NCI-H1048 (cell line): Measurements from ENCODE around the gene FRMD4A.

Experiments
- DNase-seq: peaks from one replicate; lab custom pipeline; 2025; lab: John Stamatoyannopoulos, UW

Gene FRMD4A

DNA sequence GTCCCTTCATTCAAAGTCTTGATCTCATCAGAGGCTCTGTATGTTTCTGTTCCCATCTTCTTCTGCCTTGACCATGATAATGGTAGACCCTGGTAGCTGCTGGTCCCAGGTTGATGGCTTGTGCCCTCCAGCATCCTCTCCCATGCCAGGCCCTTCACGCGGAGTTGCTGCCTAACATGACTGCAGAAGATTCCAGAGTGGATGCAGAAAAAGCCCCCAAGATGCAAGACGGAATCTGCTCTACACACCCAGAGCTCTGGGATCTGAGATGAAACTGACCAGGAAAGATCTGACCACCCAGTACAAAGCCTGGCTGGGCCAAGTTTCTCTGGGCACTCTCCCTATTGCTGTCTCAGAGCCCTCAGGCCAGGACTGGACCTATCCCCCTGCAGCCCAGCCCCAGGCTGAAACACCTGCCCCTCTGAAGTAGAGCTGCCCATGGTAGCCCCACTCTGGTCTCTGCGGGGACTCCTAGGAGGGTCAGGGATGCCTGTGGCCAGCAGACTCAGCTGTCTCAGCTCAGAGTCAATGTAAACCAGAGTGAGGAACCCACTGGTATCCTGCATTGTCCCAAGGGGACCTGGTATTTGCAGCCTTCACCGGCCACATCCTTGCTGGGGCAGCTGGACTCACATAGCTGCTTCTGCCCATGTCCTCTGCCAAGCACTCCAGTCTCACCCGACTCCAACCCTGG, 9.5 kb upstream of the FRMD4A start:
- DNase-seq = no peak

DNA sequence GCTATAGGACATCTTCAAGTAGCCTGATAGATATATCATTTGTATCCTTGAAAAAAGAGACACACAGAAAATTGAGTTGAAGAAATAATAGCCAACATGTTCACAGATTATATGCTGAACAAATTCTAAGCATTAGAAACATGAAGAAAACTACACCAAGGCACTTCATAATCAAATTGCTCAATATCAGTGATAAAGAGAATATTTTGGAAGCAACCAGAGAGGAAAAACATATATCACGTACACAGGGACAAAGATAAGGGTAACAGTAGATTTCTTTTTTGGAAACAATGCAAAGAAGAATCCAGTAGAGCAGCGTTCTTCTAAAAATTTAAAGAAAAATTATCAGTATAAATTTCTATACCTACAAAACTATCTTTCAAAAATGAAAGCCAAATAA, 6.0 kb upstream of the FRMD4A start:
- no peak for DNase-seq

DNA sequence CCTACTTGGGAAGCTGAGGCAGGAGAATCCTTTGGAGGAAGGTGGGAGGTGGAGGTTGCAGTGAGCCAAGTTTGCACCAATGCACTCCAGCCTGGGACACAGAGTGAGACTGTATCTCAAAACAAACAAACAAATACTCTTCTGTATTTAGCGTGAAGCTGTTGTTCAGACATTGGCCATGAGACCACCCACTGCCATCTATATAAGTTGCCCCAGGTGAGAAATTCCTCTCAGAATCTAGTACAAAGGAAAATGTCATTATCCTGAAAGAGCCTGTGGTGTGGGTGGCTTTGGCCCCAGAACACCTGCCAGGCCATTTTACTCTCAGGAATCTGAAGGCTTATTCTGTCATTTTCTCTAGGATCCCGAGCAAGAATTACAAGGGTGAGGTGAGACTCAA, 4.0 kb upstream of the FRMD4A start:
- DNase-seq = no peak

DNA sequence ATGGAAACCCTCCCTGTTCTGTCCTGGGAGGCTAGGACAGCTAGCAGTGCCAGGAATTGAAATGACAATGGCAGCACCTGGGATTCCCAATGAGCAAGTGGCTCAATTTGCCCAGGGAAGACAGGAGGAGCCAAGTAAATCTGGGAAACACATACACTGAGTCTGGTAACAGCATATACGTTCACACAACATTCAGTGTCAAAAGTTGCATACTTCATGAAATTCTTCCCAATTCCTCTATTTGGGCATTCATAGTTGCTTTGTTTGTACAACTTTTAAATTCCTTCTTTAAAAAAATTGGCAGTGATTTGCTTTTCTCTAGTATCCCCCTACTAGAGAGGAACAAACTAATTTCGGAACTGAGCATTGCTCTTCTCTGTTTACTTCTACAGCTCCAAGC, 2.9 kb upstream of the FRMD4A start:
- DNase-seq = no peak

DNA sequence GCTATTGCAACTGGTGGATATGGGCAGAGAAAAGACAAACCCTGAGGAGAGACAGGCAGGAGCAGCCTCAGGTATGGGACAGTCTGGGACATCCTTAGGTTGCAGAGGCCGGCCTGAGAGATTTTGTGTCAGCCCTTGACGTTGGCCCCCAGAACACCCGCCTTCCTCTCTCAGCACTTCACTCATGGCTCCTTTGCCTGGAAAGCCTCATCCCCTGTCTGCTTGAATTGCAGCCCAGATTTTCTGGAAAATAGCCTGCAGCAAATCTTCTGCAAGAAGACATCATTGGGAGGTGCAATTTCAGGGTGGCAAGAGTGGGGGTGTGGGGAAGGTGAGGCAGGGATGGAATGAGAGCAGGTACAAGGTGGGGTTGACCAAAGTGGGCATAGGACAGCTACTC, 2.2 kb upstream of the FRMD4A start:
- DNase-seq = no peak

DNA sequence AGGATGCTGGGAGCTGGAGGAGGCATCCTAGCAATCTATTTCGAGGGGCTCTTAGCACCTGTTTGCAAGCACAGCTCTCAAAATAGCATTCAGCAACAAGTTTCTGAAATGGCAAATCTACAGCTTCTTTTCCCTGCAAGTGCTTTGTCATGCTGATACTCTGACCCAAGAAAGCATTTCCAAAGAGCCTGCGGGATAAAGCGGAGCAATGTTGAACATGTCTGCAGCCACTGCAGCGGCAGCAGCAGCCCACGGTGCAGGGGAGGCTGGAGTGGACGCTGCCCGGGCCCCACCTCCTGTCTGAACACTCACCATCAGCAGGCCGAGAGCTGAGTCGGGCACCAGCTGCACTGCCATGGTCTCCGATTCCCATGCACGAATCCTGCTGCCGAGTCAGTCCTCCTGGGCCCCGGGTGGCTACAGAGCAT, 964 bp downstream of the FRMD4A start:
- no peak for DNase-seq

DNA sequence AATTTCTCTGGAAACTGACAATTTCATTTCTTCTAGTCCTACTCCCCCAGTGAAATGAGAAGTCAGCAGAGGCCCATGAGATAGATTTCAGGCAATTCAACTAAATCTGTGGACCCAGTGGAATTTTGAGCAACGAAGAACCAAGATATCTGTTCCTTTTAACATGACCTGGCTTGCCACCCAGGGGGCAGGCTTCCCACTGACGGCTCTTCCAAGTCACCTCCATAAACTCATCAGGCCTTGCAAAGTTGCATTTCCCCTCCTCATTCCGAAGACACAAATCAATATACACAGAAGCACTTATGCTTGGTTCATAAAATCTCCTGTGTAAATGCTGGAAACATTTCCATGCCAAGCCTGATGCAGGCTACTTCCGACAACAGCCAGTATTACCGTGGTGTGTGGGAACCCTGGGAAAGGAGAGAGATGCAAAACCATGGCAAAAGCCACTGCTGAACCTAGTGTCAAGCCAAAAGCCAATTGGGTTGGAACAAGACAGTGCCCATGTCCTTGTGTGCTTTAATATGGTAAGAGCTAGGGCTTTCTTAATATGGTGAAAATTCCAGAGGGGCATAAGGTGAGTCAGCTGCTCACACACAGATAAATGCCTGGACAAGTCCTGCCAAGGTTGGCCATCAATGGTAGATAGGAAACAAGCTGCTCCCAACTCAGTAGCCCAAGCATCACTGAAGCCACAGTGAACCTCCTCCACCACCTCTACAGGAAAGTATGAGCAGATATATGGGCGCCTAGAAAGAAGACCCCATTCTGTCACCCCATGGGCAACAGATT, 1.6 kb downstream of the FRMD4A start:
- DNase-seq = no peak

DNA sequence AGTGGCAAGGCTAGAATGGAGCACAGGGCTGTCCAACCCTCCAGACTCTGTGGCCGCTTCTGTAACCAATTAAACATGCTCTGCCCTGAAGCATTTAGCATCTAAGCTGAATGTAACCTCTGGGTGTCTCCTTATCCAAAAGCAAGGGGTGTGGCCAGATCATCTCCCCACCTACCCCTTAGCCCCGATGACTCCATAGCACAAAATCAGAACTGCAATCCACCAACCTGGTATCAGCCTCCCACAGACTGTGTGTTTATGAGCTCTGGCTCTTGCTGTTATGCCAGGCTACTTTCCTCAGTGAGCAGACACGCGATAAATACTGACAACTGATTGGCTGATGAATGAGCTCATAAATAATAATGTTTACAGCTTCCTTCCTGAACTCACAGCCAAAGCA, 3.2 kb downstream of the FRMD4A start:
- no peak for DNase-seq

DNA sequence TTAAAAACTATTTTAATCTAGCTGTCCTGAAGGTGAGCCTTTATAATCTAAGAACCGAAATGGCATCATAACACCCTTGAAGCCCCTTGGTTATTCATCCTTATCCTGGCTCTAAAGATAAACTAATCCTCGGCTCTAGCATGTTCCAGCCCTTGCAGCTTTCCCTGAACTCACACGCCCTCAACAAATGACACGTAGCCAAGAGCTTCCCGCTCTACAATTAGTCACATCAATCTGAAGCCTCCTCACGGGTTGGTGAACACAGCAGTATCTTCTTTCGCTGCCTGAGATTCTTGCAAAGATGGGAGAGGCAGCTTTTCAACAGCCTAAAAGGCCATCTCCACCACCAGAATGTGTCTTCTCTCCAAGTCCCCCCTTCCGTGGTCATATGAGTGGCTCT, 4.1 kb downstream of the FRMD4A start:
- no peak for DNase-seq

DNA sequence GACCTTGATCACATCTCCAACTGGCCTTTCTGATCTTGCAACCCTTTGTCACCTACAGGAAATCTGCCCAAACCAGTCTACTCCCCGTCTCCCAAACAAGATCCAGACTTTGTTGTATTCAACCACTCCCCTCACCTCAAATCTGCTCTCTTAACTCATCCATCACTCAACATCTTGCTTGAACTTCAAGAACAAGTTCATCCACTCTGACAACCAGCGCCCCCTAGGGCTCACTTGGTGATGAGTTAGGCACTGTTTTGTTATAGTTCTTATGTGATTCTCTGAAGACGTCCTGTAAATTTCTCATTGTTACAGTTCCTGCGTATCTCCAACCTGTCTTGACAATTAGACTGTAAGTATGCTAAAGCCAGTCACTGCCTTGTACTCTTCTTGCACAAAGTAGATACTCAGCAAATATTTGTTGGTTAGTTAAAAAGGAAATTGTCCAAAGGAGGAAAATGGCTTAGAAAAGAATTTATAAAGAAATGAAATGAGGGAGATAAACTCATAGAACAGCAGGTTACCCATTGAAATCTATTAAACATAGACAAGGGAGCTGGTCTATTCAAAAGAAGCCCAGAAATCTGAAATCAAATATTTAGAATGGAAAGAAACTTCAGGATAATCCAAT, 5.3 kb downstream of the FRMD4A start:
- DNase-seq = peak; percentile 8

DNA sequence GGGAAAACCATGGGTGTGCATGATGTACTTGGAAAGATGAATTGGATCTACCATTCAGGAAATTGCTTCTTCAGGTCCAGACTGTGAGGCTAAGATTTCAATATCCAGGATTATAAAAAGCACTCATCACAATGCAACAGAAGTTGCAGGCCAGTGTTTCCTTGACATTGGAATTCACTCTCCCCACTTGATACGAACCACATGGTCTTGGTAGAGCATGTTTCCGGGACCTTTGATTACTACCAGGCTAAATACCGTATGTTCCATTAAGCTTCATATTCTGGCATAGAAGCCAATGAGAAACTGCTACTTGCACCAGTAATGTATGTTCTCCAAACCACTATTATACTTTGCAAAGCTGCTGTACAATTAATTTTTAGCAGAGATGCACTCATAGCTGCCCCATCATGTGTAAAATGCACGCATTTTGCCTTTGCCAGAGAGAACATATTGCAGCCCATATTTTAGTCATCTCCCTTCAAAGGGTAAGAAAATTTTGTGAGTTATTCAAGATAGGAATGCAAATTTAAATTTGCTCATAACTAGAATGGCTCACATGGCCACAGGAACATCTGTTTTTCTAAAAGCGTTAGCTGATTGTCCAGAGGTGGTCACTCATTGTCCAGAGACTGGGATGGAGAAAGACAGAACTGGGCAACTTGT, 8.1 kb downstream of the FRMD4A start:
- no peak for DNase-seq

DNA sequence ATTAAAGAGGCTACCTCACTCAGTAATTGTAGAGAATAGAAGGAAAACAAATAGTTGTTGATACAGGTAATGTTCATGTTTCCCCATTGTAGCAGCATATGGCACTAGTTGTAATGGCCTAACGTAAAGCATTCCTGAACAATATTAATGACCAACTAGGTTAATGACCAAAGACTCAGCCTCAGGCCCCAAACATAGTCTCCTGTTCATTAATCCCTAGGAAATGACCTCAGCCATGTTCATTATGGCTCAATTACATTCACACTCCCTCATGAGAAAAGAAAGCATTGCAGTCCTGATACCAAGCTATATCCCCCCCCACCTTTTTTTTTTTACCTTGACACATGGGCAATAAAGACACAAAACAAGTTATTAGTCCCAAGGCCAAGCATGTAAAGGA, 12.7 kb downstream of the FRMD4A start:
- no peak for DNase-seq

DNA sequence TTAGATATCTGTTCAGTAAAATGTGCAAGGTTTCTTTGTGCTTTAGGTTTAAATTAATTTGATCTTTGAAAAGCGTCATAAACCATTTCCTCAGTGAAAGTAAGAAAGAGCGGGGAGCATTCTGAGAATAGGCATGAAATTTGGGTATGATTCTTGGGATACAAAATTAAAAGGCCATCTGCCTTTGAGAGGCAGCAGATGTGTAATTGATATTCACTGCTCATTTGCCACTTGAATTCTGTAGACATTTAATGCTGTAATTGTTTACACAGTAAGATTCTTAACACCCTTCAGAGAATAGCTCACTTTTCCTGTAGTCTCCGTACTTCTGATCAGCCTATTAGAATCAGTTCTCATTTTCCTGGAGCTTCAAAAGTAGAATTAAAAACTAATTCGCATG, 18.7 kb downstream of the FRMD4A start:
- DNase-seq = no peak

DNA sequence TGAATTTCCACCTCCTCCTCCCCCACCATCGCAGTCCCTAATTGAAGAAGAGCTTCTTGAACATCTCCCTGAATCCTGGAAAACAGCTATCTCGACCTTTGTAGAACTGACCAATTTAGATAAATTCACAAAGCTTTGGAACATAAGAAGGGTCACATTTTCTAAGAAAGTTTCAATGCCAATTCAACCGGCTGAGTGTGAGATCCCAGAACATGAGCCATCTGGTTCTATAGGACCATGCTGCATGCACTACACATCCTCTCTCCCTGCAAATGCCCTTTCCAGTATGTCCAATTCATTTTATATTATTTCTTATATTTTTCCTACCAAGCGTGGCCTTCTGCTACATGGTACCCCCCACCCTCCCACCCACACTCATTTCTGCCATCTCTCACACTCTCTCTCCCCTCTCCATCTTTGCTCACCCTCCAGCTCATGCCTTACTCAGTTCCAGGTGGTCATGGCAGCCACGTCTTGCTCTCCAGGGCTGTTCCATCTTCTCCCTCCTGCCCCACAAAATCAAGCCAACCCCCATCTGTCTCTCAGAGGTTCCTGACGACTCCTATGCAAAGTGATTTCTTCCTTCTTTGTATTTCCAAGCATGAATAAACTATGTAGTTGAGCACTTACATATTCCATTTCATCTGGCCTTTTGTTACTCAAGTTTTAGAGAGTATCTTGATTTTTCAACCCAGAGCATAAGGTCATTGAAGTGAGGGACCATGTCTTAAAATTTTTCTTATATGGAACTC, 19.3 kb downstream of the FRMD4A start:
- no peak for DNase-seq

DNA sequence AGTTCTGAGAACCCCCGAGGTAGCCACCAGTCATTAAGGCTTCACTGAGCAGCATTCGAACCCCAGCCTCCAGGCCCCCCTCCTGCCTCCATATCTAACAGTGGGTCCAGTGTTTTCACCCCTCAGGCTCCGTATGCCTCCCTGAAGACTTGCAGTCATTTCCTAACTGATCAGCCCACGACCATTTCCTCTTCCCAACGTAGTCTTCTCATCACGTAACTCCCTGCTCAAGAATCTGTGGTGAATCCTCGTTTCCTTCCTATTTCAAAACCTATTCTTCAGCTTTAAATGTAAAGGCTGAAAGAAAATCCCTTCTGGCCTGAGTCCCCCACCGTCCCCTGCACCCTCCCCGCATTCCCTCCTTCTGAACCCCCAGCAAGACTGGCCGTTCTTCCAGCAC, 21.1 kb downstream of the FRMD4A start:
- DNase-seq = no peak

DNA sequence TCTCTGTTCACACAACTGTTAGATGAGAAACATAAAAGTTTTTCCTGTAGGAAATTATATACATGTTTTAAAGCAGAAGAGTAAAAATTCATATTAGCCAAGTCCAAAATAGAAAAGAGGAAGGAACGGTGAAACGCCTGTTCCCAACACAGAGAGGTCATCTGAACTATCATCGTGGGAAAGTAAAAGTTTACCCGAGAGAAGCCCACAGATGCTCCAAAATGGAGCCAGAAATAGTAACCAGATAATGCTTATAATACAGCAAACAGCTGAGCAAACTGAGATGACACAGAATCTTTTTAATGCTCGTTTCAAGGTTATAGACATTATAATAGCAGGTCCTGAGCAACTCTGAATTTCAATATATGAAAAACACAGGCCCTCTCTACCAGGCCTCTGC, 24.5 kb downstream of the FRMD4A start:
- no peak for DNase-seq

DNA sequence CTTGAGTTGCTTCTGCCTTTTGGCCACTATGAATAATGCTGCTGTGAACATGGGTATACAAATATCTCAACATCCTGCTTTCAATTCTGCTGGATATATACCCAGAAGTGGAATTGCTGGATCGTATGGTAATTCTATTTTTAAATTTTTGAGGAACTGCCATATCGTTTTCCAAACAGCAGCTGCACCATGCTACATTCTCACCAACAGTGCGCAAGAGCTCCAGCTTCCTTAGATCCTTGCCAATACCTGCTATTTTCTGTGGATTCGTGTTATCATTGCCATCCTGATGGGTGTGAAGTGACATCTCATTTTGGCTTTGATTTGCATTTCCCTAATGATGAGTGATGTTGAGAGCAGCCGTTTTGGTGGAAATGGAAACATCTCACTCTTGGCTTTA, 26.7 kb downstream of the FRMD4A start:
- no peak for DNase-seq

DNA sequence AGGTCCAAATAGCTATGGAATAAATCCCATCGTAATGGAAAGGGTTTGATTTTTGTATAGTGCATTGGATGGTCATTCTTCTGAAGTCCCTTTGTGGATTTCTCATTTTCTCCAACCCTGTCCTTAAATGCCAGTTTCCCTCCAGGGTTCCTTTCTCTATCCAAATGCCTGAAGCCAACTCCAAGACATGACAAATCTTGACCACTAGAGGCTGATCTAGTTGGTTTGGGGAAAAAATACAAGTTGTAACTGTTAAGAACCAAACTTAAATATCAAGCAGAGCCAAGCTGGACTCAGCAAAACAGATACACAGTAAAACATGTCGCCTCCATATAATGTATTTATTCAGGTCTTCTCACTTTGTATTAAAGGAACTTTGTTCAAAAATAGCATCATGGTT, 28.7 kb downstream of the FRMD4A start:
- no peak for DNase-seq

DNA sequence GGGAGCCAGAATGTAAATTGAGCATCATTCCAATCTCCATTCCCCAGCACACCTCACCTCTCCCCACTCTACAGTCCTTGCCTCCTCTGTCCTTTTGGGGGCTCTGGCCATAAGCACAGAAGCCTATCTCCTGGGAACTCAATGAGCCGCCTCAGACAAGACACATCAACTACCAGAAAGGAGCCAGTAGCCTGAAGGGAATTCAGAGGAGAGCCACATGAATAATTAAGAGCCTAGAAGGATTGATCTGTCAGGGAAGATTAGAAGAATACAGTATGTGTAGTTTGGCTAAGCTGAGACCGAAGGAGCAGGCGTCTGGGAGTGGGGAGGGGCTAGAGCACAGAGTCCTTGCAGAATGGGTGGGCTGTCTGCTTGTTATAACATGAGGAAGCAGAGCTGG, 31.2 kb downstream of the FRMD4A start:
- DNase-seq = no peak

DNA sequence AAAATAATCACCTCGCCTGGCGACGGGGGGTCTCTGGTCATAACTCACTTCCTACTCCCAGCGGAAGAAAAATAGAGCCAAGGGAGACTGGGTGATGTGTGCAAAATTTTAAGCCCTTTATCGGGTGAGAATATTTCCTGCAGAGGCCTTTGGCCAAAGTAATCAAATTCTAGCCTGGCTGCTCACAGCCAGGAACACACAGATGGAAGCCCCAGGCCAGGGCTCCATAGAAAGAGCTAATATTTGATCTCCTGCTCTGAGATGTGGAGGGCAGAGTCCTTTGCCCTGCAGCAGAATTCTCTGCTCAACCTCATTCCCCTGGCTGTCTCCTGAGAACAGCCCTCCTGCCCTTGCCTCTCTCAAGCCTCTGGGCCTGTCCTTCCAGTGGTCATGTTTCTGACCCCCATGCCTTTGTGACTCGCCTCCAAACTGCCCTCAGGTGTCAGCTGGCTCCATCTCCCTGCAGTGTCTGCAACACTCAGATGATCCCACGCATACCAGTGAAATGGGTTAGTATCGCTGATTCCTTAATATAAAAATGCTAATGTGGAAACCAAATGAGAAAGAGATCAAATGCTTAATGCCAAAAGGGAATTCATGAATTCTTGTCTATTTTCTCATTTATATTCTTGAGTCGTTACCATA, 34.5 kb downstream of the FRMD4A start:
- DNase-seq = no peak

DNA sequence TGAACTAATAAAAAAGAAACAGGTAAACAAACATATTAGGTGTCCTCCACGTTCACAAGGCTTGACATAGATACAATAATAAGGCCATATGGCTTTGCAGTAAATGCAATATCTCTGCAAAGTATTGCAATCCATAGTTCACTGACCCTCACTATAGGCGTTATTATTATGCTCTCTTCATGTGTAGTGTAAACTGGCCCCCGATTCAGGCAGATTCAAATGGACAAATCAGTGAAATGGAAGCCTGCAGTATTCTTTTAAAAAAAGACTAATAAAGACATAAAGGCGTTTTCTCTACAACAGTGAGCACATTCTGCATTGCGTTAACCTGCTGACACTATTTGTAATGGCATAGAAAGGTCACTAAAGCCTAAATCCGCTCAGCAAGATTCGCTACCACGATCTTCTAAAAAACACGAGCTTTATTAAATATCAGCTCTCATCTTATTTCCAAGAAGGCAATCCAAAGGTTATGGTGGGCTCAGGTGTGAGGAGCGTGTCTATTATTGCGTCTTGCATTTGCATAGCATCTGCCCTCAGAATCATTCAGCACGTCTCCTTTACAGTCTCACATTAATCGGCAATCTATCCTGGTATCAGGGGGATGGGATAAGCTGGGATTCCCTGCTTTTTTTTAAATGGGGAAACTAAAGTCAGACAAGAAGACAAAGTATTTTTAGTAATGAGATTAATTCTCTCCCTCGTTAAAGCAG, 36.2 kb downstream of the FRMD4A start:
- no peak for DNase-seq
